AG10803 (cell line): ENCODE data around the gene BBOF1.
"Not testable (repeated sequence)": the region's sequence is repeated elsewhere in the genome, so short reads cannot be mapped to it uniquely, and the experiment has no call there.

Source experiments
- DNase-seq: peaks from one replicate; pipeline ENCODE4 v3.0.0; 2010; ENCODE audit warnings: low read depth
- H3K4me3 ChIP-seq: 2 replicates; pipeline ENCODE4 v1.5.1; 2011; ENCODE audit warnings: mild to moderate bottlenecking, low read length, control low read depth
- CTCF ChIP-seq: conservative IDR thresholded peaks from 2 replicates; pipeline ENCODE4 v1.5.1; 2011; ENCODE audit warnings: mild to moderate bottlenecking, low read length, control low read depth, inconsistent platforms

The BBOF1 gene

DNA sequence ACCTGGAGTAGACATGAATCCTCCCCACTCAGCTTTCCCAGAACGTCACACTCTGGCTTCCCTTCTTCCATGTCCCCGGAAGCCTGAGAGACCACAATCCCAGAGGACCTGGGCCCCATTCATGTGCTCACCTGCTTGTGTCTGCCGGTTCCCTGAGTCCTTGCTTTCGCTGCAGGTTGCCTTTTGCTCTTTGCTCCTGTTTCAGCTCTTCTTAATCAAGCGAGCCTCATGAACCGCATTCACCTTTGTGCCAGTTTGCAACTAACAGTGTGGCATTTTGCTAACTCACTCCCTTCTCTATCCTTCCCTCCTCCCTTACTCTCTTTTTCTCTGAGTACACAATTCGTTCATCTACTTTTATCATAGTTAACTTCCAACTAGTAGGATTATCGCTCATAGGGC is 23.2 kb upstream of the BBOF1 start:
- TF ChIP-seq CTCF, result no peak
- H3K4me3 ChIP-seq, result no peak overlapping the region
- no peak for DNase-seq

DNA sequence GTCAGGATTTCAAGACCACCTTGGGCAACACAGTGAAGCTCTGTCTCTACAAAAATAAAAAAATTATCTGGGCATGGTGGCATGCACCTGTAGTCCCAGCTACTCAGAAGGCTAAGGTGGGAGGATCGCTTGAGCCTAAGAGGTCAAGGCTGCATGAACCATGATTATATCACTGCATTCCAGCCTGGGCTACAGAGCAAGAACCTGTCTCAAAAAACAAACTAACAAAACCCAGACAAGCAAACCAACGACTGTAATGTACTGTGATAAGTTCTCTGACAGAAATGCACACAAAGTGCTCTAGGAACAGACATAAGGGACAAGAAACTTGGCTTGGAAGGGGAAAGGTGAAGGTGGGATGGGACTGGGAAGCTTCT is 22.4 kb upstream of the BBOF1 start:
- no peak overlapping the region for H3K4me3 ChIP-seq
- no peak for DNase-seq
- no peak for TF ChIP-seq CTCF

- no peak for TF ChIP-seq CTCF
- no peak for DNase-seq
These were observed 21.8 kb upstream of the BBOF1 start for GRCh38 chr14:73997108-73997943.

DNA sequence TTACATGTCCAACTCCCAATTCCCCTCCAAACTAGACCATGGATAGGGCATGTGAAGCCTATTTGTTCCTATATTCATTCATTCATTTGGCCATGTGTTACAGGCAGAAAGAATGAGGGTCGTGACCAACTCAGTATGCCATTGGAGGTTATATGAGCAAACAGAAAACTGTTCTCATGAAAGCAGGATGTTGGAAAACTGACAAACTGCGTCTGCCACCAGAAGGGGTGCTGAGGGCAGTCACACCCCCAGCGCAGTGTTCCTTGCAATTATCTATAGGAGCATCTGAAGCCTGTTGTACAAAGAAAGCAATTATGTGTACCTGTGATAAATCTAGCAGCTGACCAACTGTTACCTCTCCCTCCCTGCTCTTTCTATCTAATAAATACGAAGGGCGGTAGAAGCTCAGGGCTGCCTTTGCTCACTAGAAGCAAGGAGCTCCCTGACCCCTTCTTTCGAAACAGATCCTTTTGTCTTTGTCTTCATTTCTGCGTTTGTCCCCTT is 21.2 kb upstream of the BBOF1 start:
- no peak for TF ChIP-seq CTCF
- no peak for DNase-seq
- H3K4me3 ChIP-seq, result no peak overlapping the region

More at GRCh38 chr14:73997108-73997943, 21.8 kb upstream of the BBOF1 start:
- no peak overlapping the region for H3K4me3 ChIP-seq

DNA sequence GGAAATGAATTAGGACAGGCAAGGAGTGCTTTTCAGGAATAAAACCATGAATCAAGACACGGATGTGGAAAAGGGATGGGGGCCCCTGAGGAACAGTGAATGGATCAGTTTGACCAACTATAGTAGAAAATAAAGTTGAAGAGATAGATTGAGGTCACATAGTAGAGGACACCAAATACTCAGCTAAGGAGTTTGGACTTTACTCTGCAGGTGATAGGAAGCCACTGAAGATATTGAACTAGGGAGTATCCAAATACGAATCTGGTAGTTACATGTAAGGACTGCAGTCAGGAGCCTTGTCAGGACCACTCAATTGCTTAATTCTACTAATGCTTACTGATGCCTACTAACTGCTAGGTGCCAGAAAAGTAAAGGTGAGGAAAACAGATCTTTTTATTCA is 20.4 kb upstream of the BBOF1 start:
- DNase-seq, result no peak
- H3K4me3 ChIP-seq, result no peak overlapping the region
- TF ChIP-seq CTCF, result no peak

- not testable (repeated sequence) for DNase-seq, H3K4me3 ChIP-seq
These were observed 13.5 kb upstream of the BBOF1 start for GRCh38 chr14:74005664-74006063.

DNA sequence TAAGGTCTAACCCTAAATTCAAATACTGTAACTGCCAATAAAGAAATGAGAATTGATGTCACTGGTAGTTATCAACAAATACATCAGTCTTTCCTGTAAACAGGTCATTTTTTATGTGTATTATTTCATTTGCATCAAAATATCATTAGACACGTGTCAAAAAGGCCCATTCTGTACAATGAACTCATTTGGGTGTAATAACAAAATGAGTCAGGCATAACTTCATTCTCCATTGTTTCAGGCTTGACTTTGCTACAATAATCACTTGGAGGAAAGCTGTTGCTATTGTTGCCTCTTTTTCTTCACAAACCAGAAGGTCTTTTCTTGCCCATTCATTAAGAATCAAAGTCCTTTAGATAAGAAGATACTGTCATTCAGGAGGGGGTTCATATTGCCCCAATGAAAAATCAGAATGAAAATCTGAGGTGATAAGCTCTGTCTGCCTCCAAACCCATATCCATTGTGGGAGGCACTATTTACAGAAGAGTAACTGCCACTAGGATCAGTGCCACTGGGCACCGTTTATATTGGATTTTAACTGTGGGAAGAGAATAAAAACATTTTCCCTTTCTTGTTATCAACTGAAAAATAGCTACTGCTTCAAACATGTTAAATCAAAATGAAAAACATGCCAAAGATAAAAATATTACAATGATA is 10.2 kb upstream of the BBOF1 start:
- no peak for TF ChIP-seq CTCF
- no peak for DNase-seq
- H3K4me3 ChIP-seq, result no peak overlapping the region
